HG02885 (cell line): Measurements from ENCODE around the gene OR2Z1.
"Not testable (repeated sequence)": the region's sequence is repeated elsewhere in the genome, so short reads cannot be mapped to it uniquely, and the experiment has no call there.

ENCODE experiments used
- ATAC-seq: cut with Tn5 transposase; IDR thresholded peaks from one replicate; pipeline ENCODE4 v1.9.1; 2021; ENCODE audit warnings: mild to moderate bottlenecking; ENCODE audit not compliant: unreplicated experiment, poor library complexity

Gene OR2Z1

DNA sequence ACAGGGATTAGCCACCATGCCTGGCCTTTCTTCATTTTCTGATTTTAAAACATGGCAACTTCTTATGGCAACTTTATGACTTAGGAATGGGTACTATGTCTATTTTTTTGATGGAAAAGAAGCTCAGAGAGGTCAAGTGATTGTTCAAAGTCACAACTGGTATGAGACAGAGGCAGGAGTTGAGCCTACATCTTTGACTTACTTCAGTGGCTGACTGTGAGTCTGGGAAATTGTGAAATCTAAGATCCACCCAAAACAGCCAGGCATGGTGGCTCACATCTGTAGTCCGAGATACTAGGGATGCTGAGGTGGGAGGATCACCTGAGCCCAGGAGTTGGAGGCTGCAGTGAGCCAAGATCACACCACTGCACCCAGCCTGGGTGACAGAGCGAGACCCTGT, 20.5 kb upstream of the OR2Z1 start:
- ATAC-seq, result no peak

DNA sequence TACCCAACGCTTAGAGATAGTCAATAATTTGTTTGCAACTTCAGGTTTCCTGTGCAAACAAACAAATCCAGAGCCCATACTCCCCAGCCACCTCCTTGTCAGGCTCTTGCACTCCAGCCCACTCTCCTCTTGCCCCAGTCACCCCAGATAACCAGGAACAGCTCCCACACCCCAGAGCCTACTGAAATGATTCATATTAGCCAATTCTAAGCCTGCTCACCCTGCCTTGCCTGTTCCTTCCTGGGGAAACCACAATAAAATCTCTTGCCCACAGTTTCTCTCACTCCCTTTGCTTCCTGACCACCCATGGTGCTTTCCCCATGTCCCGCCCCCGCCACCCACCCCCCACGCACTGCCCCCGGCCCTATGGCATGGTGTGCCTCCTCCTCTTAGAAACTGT, 19.1 kb upstream of the OR2Z1 start:
- ATAC-seq, result no peak

DNA sequence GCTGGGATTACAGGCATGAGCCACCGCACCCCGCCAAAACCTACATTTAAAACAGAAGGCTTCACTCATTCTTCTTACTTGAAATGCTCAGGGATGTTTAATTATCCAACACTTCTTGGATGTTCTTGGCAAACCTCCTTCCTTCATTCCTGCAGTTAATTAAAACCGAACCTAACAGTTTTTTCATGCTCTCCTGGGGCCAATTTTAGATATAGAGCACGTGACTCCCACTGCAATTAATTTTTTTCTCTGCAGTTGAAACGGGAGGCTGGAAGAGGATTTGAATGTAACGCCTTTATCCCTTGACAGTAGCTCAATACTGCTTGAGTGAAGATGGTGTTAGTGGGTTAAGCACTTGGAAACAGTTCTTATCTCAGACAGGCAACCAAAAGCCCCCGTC, 18.2 kb upstream of the OR2Z1 start:
- no peak for ATAC-seq

DNA sequence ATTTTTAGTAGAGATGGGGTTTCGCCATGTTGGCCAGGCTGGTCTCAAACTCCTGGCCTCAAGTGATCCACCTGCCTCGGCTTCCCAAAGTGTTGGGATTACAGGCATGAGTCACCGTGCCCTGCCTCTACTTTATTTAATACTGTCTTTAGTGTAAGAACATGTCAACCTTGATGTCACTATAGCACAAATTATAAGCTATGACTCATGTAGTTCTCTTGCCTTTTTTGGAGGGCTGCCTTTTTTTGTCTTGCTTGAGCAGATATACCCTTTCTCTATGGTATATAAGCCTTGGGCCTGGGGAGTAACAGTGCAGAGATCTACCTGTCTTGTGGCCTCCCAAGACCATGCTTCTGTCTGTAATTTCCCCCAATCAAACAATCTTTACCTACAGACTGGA, 16.1 kb upstream of the OR2Z1 start:
- not testable (repeated sequence) for ATAC-seq

DNA sequence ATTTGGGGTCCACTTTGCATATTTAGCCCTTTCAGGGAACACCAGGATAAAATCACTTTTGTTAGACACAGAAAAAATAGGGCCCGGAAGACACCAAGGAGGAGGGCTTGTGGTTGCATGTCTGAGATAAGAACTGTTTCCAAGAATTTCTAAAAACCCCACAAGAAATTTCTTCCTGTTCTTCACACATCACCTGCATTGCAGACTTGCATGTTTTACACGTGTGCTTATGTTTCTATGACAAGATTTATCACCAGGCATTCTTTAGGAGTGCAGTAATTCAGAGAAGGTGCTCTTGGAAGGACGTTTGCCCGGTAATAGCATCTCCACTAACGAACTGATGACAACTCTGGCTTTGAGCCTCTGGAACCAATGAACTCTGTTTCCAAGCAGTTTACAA, 15.7 kb upstream of the OR2Z1 start:
- no peak for ATAC-seq

DNA sequence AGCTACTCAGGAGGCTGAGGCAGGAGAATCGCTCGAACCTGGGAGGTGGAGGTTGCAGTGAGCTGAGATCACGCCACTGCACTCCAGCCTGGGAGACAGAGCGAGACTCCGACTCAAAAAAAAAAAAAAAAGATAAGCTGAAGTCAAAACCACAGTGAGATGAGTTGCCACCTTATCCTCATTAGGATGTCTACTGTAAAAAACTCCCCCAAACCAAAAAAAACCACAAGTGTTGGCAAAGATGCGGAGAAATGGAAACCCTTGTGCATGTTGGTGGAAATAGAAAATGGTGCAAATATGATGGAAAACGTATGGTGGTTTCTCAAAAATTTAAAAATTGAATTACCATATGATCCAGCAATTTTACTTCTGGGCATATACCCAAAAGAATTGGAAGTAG, 11.1 kb upstream of the OR2Z1 start:
- ATAC-seq, result not testable (repeated sequence)

DNA sequence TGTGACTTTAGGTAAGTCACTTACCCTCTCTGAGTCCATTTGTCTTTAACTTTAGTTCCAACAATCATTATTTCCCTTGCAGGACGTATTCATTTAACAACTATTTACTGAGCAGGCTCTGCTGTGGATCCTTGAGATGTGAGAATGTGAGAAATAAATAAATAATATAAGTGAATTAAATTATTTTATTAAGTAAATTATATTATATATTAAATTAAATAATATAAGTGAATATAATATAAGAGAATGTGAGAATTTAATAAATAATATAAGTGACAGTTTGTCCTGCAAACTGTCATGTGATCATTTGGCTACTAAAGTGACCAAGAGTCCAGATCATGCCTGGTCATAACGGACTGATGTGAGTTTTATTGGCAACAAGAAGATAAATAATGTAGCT, 598 bp downstream of the OR2Z1 start:
- ATAC-seq, result no peak

DNA sequence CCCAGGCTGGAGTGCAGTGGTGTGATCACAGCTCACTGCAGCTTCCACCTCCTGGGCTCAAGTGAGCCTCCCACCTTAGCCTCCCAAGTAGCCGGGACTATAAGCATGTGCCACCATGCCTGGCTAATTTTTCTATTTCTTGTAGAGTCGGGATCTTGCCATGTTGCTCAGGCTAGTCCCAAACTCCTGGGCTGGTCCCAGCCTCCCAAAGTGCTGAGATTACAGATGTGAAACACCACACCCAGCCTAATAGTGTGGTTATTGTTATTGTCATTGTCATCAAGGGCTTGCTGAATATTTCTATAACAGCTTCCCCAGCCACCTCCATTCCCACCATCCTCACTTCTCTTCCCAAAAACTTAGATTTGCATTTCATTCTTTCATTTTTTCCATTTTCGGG, 2.8 kb downstream of the OR2Z1 start:
- ATAC-seq, result no peak

DNA sequence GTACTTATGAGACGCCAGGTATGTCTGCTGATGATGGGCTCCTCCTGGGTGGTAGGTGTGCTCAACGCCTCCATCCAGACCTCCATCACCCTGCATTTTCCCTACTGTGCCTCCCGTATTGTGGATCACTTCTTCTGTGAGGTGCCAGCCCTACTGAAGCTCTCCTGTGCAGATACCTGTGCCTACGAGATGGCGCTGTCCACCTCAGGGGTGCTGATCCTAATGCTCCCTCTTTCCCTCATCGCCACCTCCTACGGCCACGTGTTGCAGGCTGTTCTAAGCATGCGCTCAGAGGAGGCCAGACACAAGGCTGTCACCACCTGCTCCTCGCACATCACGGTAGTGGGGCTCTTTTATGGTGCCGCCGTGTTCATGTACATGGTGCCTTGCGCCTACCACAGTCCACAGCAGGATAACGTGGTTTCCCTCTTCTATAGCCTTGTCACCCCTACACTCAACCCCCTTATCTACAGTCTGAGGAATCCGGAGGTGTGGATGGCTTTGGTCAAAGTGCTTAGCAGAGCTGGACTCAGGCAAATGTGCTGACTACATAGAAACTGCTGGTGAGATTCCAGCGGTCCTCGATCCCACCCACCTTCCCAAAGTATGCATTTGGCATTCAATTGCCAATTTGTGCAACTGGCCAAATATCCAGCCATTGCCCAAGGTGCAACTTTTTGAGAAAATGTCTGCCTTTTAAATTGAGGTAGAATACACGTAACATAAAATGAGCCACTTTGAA, 10.2 kb downstream of the OR2Z1 start:
- ATAC-seq, result no peak

DNA sequence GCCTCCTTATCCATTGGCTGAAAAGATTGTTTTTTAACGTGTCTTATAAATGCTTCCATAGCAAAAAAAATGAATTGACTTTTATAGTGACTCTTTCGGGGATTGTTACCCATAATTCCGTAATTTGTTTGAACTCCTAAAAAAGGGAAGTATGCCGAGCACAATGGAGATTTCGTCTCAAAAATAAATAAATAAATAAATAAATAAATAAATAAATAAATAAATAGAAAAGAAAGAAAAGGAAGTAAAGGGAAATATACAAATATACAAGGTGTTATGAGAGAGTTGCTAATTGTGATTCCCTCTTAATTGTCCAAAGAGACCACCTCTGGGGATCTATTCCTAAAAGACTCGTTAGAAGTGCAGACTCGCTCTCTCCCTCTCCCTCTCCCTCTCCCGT, 16.9 kb downstream of the OR2Z1 start:
- no peak for ATAC-seq

DNA sequence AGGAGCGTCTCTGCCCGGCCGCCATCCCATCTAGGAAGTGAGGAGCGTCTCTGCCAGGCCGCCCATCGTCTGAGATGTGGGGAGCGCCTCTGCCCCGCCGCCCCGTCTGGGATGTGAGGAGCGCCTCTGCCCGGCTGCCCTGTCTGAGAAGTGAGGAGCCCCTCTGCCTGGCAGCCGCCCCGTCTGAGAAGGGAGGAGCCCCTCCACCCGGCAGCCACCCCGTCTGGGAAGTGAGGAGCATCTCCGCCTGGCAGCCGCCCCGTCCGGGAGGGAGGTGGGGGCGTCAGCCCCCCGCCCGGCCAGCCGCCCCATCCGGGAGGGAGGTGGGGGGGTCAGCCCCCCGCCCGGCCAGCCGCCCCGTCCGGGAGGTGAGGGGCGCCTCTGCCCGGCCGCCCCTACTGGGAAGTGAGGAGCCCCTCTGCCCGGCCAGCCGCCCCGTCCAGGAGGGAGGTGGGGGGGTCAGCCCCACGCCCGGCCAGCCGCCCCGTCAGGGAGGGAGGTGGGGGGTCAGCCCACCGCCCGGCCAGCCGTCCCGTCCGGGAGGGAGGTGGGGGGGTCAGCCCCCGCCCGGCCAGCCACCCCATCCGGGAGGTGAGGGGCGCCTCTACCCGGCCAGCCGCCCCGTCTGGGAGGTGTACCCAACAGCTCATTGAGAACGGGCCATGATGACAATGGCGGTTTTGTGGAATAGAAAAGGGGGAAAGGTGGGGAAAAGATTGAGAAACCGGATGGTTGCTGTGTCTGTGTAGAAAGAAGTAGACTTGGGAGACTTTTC, 18.0 kb downstream of the OR2Z1 start:
- not testable (repeated sequence) for ATAC-seq

DNA sequence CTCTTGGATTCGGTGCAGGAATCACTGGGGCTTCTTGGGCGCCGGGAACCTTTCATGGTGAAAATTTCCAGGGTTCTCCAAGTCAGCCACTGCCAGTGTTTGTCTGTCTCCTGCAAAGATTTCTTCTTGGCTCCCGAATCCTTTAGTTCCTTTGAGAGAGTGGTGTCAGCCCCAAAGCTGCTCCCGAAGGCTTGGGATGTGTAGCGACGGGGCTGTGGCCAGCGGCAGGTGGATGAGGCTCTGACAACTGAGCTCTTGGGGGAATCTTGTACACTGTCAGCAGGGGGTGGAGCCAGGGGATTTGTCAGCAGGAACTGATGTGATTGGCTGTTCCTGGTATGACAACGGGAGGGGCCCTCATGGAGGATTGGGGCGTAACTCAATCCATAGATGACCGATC, 45.8 kb downstream of the OR2Z1 start:
- ATAC-seq, result not testable (repeated sequence)

DNA sequence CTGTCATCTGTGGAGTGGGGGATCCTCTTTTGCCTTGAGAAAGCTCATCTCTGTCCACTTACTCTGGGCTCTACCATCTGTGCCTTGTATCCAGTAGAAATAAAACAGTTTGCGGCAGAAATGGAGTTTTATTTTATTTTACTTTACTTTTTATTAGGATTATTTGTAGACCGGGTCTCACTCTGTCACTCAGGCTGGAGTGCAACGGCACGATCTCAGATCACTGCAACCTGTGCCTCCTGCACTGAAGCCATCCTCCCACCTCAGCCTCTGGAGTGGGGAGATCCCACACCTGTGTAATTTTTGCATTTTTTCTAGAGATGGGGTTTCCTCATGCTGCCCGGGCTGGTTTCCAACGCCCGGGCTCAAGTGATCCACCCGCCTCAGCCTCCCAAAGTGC, 47.8 kb downstream of the OR2Z1 start:
- ATAC-seq, result not testable (repeated sequence)

DNA sequence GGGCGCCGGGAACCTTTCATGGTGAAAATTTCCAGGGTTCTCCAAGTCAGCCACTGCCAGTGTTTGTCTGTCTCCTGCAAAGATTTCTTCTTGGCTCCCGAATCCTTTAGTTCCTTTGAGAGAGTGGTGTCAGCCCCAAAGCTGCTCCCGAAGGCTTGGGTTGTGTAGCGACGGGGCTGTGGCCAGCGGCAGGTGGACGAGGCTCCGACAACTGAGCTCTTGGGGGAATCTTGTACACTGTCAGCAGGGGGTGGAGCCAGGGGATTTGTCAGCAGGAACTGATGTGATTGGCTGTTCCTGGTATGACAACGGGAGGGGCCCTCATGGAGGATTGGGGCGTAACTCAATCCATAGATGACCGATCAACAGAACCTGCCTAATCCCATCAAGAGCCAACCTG, 52.2 kb downstream of the OR2Z1 start:
- ATAC-seq, result not testable (repeated sequence)
